ENCODE data around the gene PPP4R3A. TPM values are rescaled to one million over a fixed set of nuclear protein-coding genes. Genes with fewer than 3 reads are reported as not detected.

Gene PPP4R3A
- 69.5 to 87.2 TPM (median 77.2 TPM) in 5 replicates for total RNA-seq (2022; extraction: Qiagen RNA extraction; ENCODE audit: low read depth)

GRCh38 chr14:91510171-91511042 is at the start of gene PPP4R3A:
Gene PPP4R3A (minus strand): TSS chr14:91510310. CDS start chr14:91509647, 663 bp downstream.

GRCh38 chr14:91417120-91417982 is 92.8 kb downstream of the PPP4R3A start, which contains the start of gene CCDC88C:
Gene CCDC88C (minus strand): TSS chr14:91417820. CDS start chr14:91417690, 130 bp downstream.

Other genes with a start within 250 kb of the PPP4R3A start
- 4.9 to 7.0 TPM (median 6.5 TPM) in 5 replicates for gene CCDC88C, start 92.5 kb downstream of the PPP4R3A start, total RNA-seq (2022; extraction: Qiagen RNA extraction; ENCODE audit: low read depth)
- not detected in 5 replicates for gene CATSPERB, start 221.8 kb upstream of the PPP4R3A start, total RNA-seq (2022; extraction: Qiagen RNA extraction; ENCODE audit: low read depth)

Data from A549 treated with RU486 at 1 μM for 4 hours (cell line).